IPS-15b (cell line): ENCODE data around the gene SEC24D.

Source experiments
- H3K27me3 ChIP-seq: one replicate; pipeline ENCODE4 v1.6.1; 2013; ENCODE audit warnings: low read length; ENCODE audit not compliant: control insufficient read depth, insufficient read depth
- H3K36me3 ChIP-seq: one replicate; pipeline ENCODE4 v1.6.1; 2013; ENCODE audit warnings: low read length; ENCODE audit not compliant: control insufficient read depth, insufficient read depth
- H3K4me1 ChIP-seq: one replicate; pipeline ENCODE4 v1.6.1; 2013; ENCODE audit warnings: mild to moderate bottlenecking, low read length; ENCODE audit not compliant: control insufficient read depth, insufficient read depth
- H3K4me3 ChIP-seq: one replicate; pipeline ENCODE4 v1.5.1; 2013; ENCODE audit warnings: low read depth, low read length
- H3K9ac ChIP-seq: one replicate; pipeline ENCODE4 v1.6.1; 2013; ENCODE audit warnings: low read depth, mild to moderate bottlenecking, low read length
- H3K9me3 ChIP-seq: one replicate; pipeline ENCODE4 v1.6.1; 2013; ENCODE audit warnings: mild to moderate bottlenecking, low read length; ENCODE audit not compliant: control insufficient read depth, insufficient read depth

Gene SEC24D

GRCh38 chr4:118821590-118822293 is 14.2 kb downstream of the SEC24D start:
- Histone ChIP-seq H3K27me3 (no peaks in the 10 kb centered on the region), H3K4me3 (no peak overlapping the region), H3K36me3 (peaks cover 6% of the 10 kb centered on the region), H3K4me1 (peaks cover 7% of the 10 kb centered on the region), H3K9ac (no peak overlapping the region), H3K9me3 (no peaks in the 10 kb centered on the region)

GRCh38 chr4:118817178-118817930 is 18.6 kb downstream of the SEC24D start:
- Histone ChIP-seq H3K36me3 (peaks cover 9% of the 10 kb centered on the region), H3K9me3 (no peaks in the 10 kb centered on the region), H3K27me3 (no peaks in the 10 kb centered on the region), H3K9ac (no peak overlapping the region), H3K4me3 (no peak overlapping the region), H3K4me1 (no peaks in the 10 kb centered on the region)

GRCh38 chr4:118816538-118817177 is 19.3 kb downstream of the SEC24D start:
- Histone ChIP-seq H3K9me3 (no peaks in the 10 kb centered on the region), H3K27me3 (no peaks in the 10 kb centered on the region), H3K4me3 (no peak overlapping the region), H3K4me1 (no peaks in the 10 kb centered on the region), H3K36me3 (peaks cover 9% of the 10 kb centered on the region), H3K9ac (no peak overlapping the region)

- Histone ChIP-seq H3K4me3 (no peak overlapping the region), H3K9ac (no peak overlapping the region), H3K4me1 (no peaks in the 10 kb centered on the region), H3K9me3 (no peaks in the 10 kb centered on the region), H3K27me3 (no peaks in the 10 kb centered on the region), H3K36me3 (peaks cover 16% of the 10 kb centered on the region)
Observed at GRCh38 chr4:118814891-118815290, 21.0 kb downstream of the SEC24D start.

- Histone ChIP-seq H3K36me3 (peaks cover 21% of the 10 kb centered on the region), H3K27me3 (no peaks in the 10 kb centered on the region), H3K9me3 (no peaks in the 10 kb centered on the region), H3K9ac (no peak overlapping the region), H3K4me3 (no peak overlapping the region), H3K4me1 (no peaks in the 10 kb centered on the region)
Observed at GRCh38 chr4:118814058-118814457, 21.9 kb downstream of the SEC24D start.

- H3K27me3 ChIP-seq: no peaks in the 10 kb centered on the region
- peaks cover 21% of the 10 kb centered on the region for H3K36me3 ChIP-seq
- H3K9me3 ChIP-seq: no peaks in the 10 kb centered on the region
- H3K4me3 ChIP-seq: no peak overlapping the region
- no peak overlapping the region for H3K9ac ChIP-seq
- H3K4me1 ChIP-seq: no peaks in the 10 kb centered on the region
Observed at GRCh38 chr4:118813561-118813960, 22.4 kb downstream of the SEC24D start.

- Histone ChIP-seq H3K27me3 (no peaks in the 10 kb centered on the region), H3K36me3 (peaks cover 21% of the 10 kb centered on the region), H3K4me3 (no peak overlapping the region), H3K9me3 (no peaks in the 10 kb centered on the region), H3K9ac (no peak overlapping the region), H3K4me1 (no peaks in the 10 kb centered on the region)
Observed at GRCh38 chr4:118811832-118812231, 24.1 kb downstream of the SEC24D start.

GRCh38 chr4:118810991-118811764 is 24.7 kb downstream of the SEC24D start:
- Histone ChIP-seq H3K36me3 (peaks cover 21% of the 10 kb centered on the region), H3K27me3 (no peaks in the 10 kb centered on the region)

GRCh38 chr4:118807659-118808058 is 28.3 kb downstream of the SEC24D start:
- no peaks in the 10 kb centered on the region for H3K9me3 ChIP-seq
- H3K36me3 ChIP-seq: peaks cover 13% of the 10 kb centered on the region
- H3K27me3 ChIP-seq: no peaks in the 10 kb centered on the region
- H3K4me1 ChIP-seq: no peaks in the 10 kb centered on the region
- H3K9ac ChIP-seq: no peak overlapping the region
- no peak overlapping the region for H3K4me3 ChIP-seq

More at GRCh38 chr4:118810991-118811764, 24.7 kb downstream of the SEC24D start:
- Histone ChIP-seq H3K4me3 (no peak overlapping the region), H3K4me1 (no peaks in the 10 kb centered on the region), H3K9me3 (no peaks in the 10 kb centered on the region), H3K9ac (no peak overlapping the region)

- Histone ChIP-seq H3K9me3 (no peaks in the 10 kb centered on the region), H3K9ac (no peak overlapping the region), H3K36me3 (peaks cover 3% of the 10 kb centered on the region), H3K27me3 (no peaks in the 10 kb centered on the region), H3K4me3 (no peak overlapping the region), H3K4me1 (no peaks in the 10 kb centered on the region)
Observed at GRCh38 chr4:118803253-118803652, 32.7 kb downstream of the SEC24D start.

- Histone ChIP-seq H3K36me3 (peaks cover 6% of the 10 kb centered on the region), H3K9ac (no peak overlapping the region), H3K4me1 (no peaks in the 10 kb centered on the region), H3K4me3 (no peak overlapping the region), H3K27me3 (no peaks in the 10 kb centered on the region), H3K9me3 (no peaks in the 10 kb centered on the region)
Observed at GRCh38 chr4:118801895-118802575, 33.9 kb downstream of the SEC24D start.
